SK-N-MC (cell line): ENCODE results near the gene SEPTIN12.

ENCODE experiments used
- DNase-seq: peaks from one replicate; pipeline ENCODE4 v3.0.0-alpha.2; 2011; ENCODE audit warnings: low read depth, low spot score
- H3K27ac ChIP-seq: fragments of 200-600 bp; sonication (generic); 2 replicates; pipeline ENCODE4 v1.5.1; 2016; ENCODE audit warnings: mixed run types
- H3K36me3 ChIP-seq: fragments of 200-600 bp; sonication (generic); 2 replicates; pipeline ENCODE4 v1.6.1; 2017; ENCODE audit warnings: antibody characterized with exemption, low read length, mixed read lengths; ENCODE audit not compliant: insufficient read depth
- H3K4me3 ChIP-seq: fragments of 200-600 bp; sonication (generic); 2 replicates; pipeline ENCODE4 v1.5.1; 2016
- H3K9ac ChIP-seq: fragments of 200-600 bp; sonication (generic); 2 replicates; pipeline ENCODE4 v1.8.0; 2017; ENCODE audit warnings: mixed run types, mixed read lengths; ENCODE audit not compliant: insufficient read length
- H3K9me3 ChIP-seq: fragments of 200-600 bp; sonication (generic); 2 replicates; pipeline ENCODE4 v1.6.1; 2017; ENCODE audit warnings: low read depth, mild to moderate bottlenecking, antibody characterized with exemption, low read length, moderate library complexity, mixed read lengths
- EZH2 ChIP-seq: fragments of 200-600 bp; sonication (generic); IDR thresholded peaks from one replicate; pipeline ENCODE4 v1.6.1; 2017; ENCODE audit warnings: antibody characterized with exemption
- FOXP2 ChIP-seq: optimal IDR thresholded peaks from 2 replicates; pipeline ENCODE3; 2011; ENCODE audit warnings: mild to moderate bottlenecking, moderate library complexity; ENCODE audit not compliant: insufficient read depth; ENCODE audit errors: extremely low read length, control extremely low read depth
- POLR2AphosphoS5 ChIP-seq: IDR thresholded peaks from 2 replicates; pipeline ENCODE4 v1.6.1; 2012; ENCODE audit warnings: mild to moderate bottlenecking, low read depth, low read length, borderline replicate concordance

The SEPTIN12 gene

DNA sequence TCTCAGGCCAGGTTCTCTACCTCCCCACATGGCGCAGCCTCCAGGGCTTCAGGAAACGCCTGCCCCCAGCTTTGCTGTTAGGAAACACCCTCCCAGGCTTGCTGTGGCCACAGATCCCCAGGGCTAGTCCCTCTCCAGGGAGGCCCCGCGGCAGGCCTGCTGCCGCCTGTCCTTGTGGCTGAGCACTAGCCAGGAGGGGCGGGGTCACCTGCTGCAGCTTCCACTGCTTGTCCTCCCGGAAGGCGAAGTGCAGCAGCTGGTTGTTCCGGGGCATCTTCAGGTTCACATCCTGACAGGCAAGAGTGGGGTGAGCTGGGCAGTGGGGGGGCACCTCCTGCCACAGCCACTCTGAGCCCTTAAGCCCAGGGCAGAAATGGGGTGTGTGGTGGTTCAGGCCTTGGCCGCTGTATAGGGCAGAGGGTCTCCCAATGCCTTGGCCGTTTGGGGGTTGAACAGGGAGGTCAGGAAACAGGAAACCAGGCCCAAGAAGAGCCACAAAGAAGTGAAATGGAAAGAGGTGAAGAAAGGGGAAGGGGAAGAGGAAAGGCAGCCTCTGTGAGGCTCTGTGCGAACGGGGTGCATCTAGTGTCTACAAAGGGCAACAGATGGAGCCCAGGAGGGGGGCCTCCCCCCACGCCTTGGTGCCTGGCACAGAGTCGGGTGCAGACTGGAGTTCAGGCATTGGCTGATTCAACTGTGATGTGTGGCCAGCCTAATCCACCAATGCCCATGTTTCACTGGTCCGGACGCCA is 12.3 kb upstream of the SEPTIN12 start:
- no peak for DNase-seq
- Histone ChIP-seq H3K9me3 (no peaks in the 10 kb centered on the region), H3K9ac (no peak overlapping the region), H3K27ac (no peak overlapping the region), H3K36me3 (peaks cover 13% of the 10 kb centered on the region; the same call in 1 of the 2 replicates), H3K4me3 (no peak overlapping the region)
- TF ChIP-seq EZH2 (no peak), POLR2AphosphoS5 (no peak), FOXP2 (no peak)

DNA sequence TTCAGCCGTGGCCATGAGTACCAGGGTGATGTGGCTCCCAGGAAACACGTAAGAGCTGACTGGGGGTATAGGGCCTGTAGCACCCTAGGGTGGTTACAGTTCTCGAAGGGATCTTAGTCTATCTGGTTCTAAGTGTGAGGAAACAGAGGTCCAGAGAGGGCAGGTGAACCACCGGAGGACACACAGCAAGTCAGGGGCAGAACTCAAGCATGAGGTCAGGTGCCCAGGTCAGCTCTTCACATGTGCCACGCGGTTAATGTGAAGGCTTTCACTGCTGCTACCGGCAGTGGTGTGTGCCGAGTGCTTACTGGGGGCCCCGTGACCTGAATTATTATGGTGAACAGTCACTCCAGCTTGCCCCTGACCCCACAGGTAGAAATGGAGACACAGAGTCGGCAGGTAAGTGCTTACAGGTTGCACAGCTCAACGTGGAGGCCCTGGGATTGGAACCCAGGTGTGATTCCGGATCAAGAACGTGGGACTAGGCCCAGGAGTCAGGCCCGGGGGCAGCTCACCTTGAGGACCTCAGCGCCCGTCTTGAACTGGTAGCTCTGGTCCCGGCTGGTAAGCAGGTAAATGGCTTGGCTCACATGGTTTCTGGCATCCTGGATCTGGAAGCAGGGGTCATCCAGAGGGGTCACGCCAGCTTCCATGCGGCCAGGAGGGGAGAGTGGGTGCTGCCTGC is 11.2 kb upstream of the SEPTIN12 start:
- Histone ChIP-seq H3K4me3 (no peak overlapping the region), H3K36me3 (peaks cover 3% of the 10 kb centered on the region; the same call in 1 of the 2 replicates), H3K27ac (no peak overlapping the region), H3K9ac (no peak overlapping the region), H3K9me3 (no peaks in the 10 kb centered on the region)
- TF ChIP-seq EZH2: no peak
- no peak for TF ChIP-seq POLR2AphosphoS5
- TF ChIP-seq FOXP2: no peak
- no peak for DNase-seq

DNA sequence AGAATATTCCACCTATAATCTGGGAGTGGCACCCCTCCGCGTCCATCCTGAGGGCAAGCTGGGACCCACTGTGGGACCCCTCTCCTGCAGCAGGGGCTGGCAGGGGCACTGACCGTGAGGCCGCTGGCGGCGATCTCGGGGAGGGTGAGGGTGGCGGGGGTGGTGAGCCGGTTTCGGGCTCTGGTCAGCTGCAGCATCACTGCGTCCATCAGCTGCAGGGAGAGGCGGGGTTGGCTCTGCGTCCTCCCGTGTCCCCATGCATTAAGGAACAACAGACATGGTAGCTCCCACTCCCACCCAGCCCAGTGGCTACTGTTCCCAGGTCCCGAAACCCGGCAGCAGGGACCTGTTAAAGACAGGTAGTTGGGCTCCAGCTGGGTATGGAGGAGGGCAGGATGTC is 10.3 kb upstream of the SEPTIN12 start:
- H3K9ac ChIP-seq: no peak overlapping the region
- no peak for TF ChIP-seq FOXP2
- no peak overlapping the region for H3K4me3 ChIP-seq
- no peaks in the 10 kb centered on the region for H3K36me3 ChIP-seq
- H3K9me3 ChIP-seq: no peaks in the 10 kb centered on the region
- H3K27ac ChIP-seq: no peak overlapping the region
- DNase-seq: no peak

DNA sequence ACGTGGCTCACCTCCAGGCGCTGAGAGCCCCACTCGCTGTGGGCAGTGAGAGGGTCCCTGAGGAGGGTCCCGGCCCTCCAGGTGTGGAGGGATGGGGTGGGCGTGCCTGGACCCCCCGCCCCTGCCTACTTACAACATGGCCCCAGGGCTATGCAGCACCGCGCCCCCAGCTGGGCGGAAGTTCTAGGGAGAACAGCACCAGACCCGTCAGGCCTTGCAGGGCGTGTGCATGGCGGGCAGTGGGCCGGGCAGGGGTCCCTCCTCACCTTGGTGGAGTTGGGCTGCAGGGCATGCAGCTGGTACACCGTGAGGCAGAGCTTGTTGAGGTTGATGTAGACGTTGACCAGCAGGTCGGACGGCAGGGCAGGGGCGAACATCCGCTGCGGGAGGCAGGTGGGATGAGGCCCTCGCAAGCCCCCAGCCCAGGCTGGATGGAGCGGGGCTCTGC is 9.7 kb upstream of the SEPTIN12 start:
- H3K27ac ChIP-seq: no peak overlapping the region
- DNase-seq: no peak
- no peak overlapping the region for H3K4me3 ChIP-seq
- no peak overlapping the region for H3K9ac ChIP-seq
- TF ChIP-seq EZH2: no peak
- no peak for TF ChIP-seq FOXP2
- no peak for TF ChIP-seq POLR2AphosphoS5
- no peaks in the 10 kb centered on the region for H3K36me3 ChIP-seq
- no peaks in the 10 kb centered on the region for H3K9me3 ChIP-seq

DNA sequence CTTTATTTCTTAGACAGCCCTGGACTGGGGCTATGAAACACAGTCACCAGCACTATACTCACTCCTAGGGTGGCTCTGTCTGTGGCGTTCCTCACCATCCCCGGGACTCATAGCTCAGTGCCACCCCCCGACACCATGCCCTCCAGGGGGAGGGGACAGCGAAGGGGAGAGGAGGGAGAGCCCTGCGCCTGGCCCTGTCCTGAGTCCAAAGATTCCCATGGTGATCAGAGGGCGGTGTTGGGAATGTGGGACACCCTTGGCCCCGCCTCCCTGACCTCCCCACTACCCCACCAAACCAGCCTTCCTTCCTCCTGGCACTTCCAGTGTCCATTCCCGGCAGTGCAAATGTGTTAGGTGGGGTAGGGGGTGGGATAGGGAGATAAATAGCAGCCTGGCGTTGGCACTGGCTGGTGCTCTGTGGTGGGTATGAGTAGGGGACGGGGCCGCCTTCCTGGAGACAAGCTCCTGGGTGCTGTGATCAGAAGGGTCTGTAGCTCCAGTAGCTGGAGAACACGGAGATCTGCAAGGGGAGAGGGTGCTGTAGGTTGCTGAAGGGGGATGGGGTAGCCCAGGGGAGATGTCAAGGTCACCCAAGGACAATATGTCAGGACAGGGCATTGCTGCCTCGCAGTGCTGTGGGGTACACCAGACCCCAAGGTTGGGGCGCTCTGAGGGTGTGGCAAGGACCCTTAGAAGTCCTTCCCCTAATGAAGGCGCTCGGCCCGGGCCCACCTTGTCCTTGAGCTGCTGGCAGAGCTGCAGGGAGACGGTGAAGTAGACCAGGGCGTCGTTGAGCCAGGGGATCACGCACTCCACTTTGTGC is 9.0 kb upstream of the SEPTIN12 start:
- TF ChIP-seq FOXP2 (no peak), POLR2AphosphoS5 (no peak), EZH2 (no peak)
- no peak overlapping the region for H3K9ac ChIP-seq
- no peaks in the 10 kb centered on the region for H3K9me3 ChIP-seq
- no peaks in the 10 kb centered on the region for H3K36me3 ChIP-seq
- no peak for DNase-seq
- H3K27ac ChIP-seq: no peak overlapping the region
- no peak overlapping the region for H3K4me3 ChIP-seq

DNA sequence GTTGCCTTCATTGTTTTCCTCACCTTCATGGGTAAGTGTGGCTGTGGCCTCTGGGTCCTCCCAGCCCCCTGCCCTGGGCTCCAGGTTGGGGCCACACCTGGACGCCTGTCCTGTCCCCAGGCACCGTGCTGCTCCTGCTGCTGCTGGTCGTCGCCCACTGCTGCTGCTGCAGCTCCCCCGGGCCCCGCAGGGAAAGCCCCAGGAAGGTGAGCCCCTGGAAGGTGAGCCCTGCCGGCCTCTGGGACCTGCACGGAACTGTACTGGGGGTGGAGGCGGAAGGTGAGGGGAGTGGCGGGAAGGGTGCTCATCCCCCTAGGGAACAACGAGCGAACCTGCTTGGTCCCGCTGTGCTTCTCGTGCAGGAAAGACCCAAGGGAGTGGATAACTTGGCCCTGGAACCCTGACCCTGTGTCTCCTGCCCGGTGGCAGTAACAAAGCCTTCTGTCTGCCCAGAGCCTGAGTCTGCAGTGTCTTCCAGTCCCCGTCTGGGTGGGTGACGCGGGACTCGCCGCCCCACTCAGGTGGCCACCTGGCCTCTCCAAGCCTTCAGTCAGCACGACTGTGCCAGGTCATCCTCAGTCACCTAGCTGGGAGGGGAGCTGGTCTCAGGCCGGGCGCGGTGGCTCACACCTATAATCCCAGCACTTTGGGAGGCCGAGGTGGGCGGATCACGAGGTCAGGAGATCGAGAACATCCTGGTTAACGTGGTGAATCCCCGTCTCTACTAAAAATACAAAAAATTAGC is 7.9 kb upstream of the SEPTIN12 start:
- no peak overlapping the region for H3K9ac ChIP-seq
- TF ChIP-seq POLR2AphosphoS5 (no peak), EZH2 (no peak), FOXP2 (no peak)
- H3K9me3 ChIP-seq: no peaks in the 10 kb centered on the region
- H3K27ac ChIP-seq: no peak overlapping the region
- H3K4me3 ChIP-seq: no peak overlapping the region
- no peak for DNase-seq
- H3K36me3 ChIP-seq: no peaks in the 10 kb centered on the region

DNA sequence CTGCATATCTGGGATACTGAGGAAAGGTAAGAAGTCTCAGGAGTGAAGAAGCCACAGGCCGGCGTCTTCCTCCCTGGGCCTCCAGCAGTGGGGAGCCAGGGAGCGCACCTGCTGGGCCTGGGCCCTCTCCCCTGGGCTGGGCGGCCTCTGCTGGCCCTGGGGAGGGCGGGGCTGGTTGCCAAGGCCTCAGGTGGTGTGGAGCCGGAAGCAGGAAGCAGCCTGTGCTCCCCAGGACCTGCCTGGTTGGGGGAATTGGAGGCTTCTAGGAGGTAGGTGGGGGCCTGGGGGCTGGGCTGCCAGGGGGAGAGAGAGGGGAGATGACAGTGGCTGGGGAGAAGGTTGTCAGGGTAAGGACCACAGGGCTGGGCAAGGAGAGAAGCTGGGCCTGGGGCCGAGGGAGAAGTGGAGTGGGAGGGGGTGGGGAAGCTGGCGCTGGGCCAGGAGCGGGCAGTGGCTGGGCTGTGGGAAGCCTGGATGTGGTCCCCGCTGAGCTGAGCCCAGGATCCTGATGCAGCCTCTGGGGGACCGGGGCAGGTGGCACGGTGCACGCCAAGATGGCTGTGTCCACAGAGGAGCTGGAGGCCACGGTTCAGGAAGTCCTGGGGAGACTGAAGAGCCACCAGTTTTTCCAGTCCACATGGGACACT is 7.2 kb upstream of the SEPTIN12 start, which contains the start of gene SMIM22:
TSS of gene SMIM22 (plus strand) at position 189 of the 647 bp plus-strand sequence. CDS start at position 555, 366 bp downstream.
- H3K9ac ChIP-seq: no peak within 1 kb of the TSS
- no peaks in the 10 kb centered on the region for H3K36me3 ChIP-seq
- DNase-seq: no peak
- no peak within 1 kb of the TSS for H3K27ac ChIP-seq
- H3K9me3 ChIP-seq: no peaks in the 10 kb centered on the region
- no peak within 1 kb of the TSS for H3K4me3 ChIP-seq
- no peak for TF ChIP-seq EZH2
- TF ChIP-seq FOXP2: no peak
- TF ChIP-seq POLR2AphosphoS5: no peak
